ENCODE results near the gene HIVEP3.

HIVEP3 gene

GRCh38 chr1:41621256-41621655, 297.5 kb downstream of the HIVEP3 start:
- DNase-seq = no peak

- no peak for DNase-seq
Measured at GRCh38 chr1:41620365-41621169, 298.2 kb downstream of the HIVEP3 start.

GRCh38 chr1:41619511-41620364, 299.0 kb downstream of the HIVEP3 start:
- DNase-seq = no peak

- no peak for DNase-seq
Measured at GRCh38 chr1:41618871-41619270, 299.9 kb downstream of the HIVEP3 start.

GRCh38 chr1:41618066-41618825, 300.5 kb downstream of the HIVEP3 start:
- no peak for DNase-seq

GRCh38 chr1:41617336-41617735, 301.4 kb downstream of the HIVEP3 start:
- DNase-seq = no peak

GRCh38 chr1:41616563-41616962, 302.2 kb downstream of the HIVEP3 start:
- DNase-seq = no peak

- DNase-seq = no peak
Measured at GRCh38 chr1:41615981-41616380, 302.7 kb downstream of the HIVEP3 start.

GRCh38 chr1:41615316-41615715, 303.4 kb downstream of the HIVEP3 start:
- DNase-seq = no peak

GRCh38 chr1:41614818-41615217, 303.9 kb downstream of the HIVEP3 start:
- DNase-seq = no peak

GRCh38 chr1:41613689-41614574, 304.8 kb downstream of the HIVEP3 start:
- no peak for DNase-seq

- no peak for DNase-seq
Measured at GRCh38 chr1:41612953-41613352, 305.8 kb downstream of the HIVEP3 start.

- DNase-seq = no peak
Measured at GRCh38 chr1:41611932-41612450, 306.7 kb downstream of the HIVEP3 start.

- DNase-seq = no peak
Measured at GRCh38 chr1:41611068-41611931, 307.4 kb downstream of the HIVEP3 start.

GRCh38 chr1:41610361-41610760, 308.4 kb downstream of the HIVEP3 start:
- DNase-seq = no peak

GRCh38 chr1:41609166-41609883, 309.4 kb downstream of the HIVEP3 start:
- no peak for DNase-seq

- no peak for DNase-seq
Measured at GRCh38 chr1:41608211-41608610, 310.5 kb downstream of the HIVEP3 start.

- DNase-seq = no peak
Measured at GRCh38 chr1:41607808-41608207, 310.9 kb downstream of the HIVEP3 start.

- DNase-seq = no peak
Measured at GRCh38 chr1:41599912-41600311, 318.8 kb downstream of the HIVEP3 start.

- DNase-seq = no peak
Measured at GRCh38 chr1:41598325-41598724, 320.4 kb downstream of the HIVEP3 start.

Measured in activated T-cell treated with anti-CD3 and anti-CD28 coated beads, Interleukin-2, amount 50 U/mL, for 1 hour (primary cell).